OCI-LY7 (cell line): Measurements from ENCODE around the gene SEM1.

Experiments
- EZH2phosphoT487 ChIP-seq: fragments of 200-600 bp; sonication (generic); IDR thresholded peaks from 2 replicates; pipeline ENCODE4 v1.6.1; 2018; ENCODE audit warnings: low read depth, borderline replicate concordance, mild to moderate bottlenecking, mixed run types, antibody characterized with exemption, low read length, moderate library complexity, mixed read lengths
- TF ChIP-seq, protein P1 (sequence below): fragments of 200-600 bp; sonication (generic); conservative IDR thresholded peaks from 2 replicates; pipeline ENCODE4 v1.5.1; 2014; ENCODE audit warnings: mild to moderate bottlenecking, antibody characterized with exemption, low read length, moderate library complexity, mixed read lengths

DNA sequence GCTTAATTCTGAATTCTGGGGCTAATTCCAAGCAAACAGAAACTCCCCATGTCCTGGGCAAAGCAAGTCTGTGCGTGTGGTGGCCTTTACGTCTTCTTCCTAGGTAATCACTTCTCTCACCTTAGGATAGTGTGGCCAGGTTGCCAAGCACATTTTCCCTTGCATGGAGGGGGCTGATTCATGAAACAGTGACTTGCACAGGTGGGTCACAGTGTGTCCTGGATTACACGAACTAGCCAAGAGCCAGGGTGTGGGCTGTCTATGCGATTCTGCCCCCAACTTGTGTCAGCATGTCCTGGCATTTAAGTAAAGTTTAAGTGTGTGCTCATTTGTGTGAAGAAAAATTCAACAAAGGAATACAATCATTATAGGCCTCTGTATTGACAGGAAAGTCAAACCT is 18.5 kb upstream of the SEM1 start:
- TF ChIP-seq, protein P1, sequence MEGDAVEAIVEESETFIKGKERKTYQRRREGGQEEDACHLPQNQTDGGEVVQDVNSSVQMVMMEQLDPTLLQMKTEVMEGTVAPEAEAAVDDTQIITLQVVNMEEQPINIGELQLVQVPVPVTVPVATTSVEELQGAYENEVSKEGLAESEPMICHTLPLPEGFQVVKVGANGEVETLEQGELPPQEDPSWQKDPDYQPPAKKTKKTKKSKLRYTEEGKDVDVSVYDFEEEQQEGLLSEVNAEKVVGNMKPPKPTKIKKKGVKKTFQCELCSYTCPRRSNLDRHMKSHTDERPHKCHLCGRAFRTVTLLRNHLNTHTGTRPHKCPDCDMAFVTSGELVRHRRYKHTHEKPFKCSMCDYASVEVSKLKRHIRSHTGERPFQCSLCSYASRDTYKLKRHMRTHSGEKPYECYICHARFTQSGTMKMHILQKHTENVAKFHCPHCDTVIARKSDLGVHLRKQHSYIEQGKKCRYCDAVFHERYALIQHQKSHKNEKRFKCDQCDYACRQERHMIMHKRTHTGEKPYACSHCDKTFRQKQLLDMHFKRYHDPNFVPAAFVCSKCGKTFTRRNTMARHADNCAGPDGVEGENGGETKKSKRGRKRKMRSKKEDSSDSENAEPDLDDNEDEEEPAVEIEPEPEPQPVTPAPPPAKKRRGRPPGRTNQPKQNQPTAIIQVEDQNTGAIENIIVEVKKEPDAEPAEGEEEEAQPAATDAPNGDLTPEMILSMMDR = no peak
- TF ChIP-seq EZH2phosphoT487 = no peak
